WERI-Rb-1 (cell line): ENCODE measurements around the gene COL19A1.

Source experiments
- DNase-seq: peaks from one replicate; pipeline ENCODE4 v3.0.0-alpha.2; 2020
- H3K27ac ChIP-seq: fragments of 250-450 bp; sonication (Bioruptor Pico); 2 replicates; pipeline ENCODE4 v1.5.1; 2020; ENCODE audit warnings: mild to moderate bottlenecking, moderate library complexity
- H3K27me3 ChIP-seq: fragments of 250-450 bp; sonication (Bioruptor Pico); 2 replicates; pipeline ENCODE4 v1.5.1; 2021; ENCODE audit warnings: mild to moderate bottlenecking, low read depth, moderate library complexity; ENCODE audit not compliant: insufficient read depth, severe bottlenecking
- H3K36me3 ChIP-seq: fragments of 250-450 bp; sonication (Bioruptor Pico); 2 replicates; pipeline ENCODE4 v1.5.1; 2020; ENCODE audit warnings: mild to moderate bottlenecking, moderate library complexity
- H3K4me3 ChIP-seq: 2 replicates; pipeline ENCODE4 v1.5.1; 2011; ENCODE audit warnings: low read depth, mild to moderate bottlenecking, control low read depth, low read length
- H3K9me3 ChIP-seq: fragments of 250-450 bp; sonication (Bioruptor Pico); 2 replicates; pipeline ENCODE4 v1.5.1; 2021; ENCODE audit warnings: mild to moderate bottlenecking, moderate library complexity; ENCODE audit not compliant: severe bottlenecking
- TF ChIP-seq, protein P1 (sequence below): IDR thresholded peaks from 2 replicates; pipeline ENCODE4 v1.5.1; 2011; ENCODE audit warnings: low read depth, mild to moderate bottlenecking, control low read depth, inconsistent platforms, low read length

Gene COL19A1

DNA sequence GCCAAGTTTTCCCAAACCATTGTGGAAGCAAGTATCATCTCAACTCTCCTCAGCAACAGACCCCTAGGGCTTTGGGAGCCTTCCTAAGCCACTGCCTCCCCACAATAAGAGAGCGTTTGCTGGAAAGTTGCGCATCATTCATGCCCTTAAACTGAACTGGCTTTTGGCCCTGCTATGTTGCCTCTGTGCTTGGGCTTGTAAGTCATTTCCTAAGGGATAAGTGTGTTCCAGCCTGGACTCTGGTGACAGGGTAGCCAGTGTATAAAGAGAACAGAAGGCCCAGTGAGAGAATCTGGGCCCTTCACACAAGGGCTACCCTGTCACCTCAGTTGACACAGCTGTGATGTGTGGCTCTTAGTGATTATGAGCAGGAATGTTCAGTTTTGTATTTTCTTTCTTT, 358.7 kb downstream of the COL19A1 start:
- DNase-seq: peak; percentile 43
- TF ChIP-seq, protein P1, sequence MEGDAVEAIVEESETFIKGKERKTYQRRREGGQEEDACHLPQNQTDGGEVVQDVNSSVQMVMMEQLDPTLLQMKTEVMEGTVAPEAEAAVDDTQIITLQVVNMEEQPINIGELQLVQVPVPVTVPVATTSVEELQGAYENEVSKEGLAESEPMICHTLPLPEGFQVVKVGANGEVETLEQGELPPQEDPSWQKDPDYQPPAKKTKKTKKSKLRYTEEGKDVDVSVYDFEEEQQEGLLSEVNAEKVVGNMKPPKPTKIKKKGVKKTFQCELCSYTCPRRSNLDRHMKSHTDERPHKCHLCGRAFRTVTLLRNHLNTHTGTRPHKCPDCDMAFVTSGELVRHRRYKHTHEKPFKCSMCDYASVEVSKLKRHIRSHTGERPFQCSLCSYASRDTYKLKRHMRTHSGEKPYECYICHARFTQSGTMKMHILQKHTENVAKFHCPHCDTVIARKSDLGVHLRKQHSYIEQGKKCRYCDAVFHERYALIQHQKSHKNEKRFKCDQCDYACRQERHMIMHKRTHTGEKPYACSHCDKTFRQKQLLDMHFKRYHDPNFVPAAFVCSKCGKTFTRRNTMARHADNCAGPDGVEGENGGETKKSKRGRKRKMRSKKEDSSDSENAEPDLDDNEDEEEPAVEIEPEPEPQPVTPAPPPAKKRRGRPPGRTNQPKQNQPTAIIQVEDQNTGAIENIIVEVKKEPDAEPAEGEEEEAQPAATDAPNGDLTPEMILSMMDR: no peak
- no peaks in the 10 kb centered on the region for H3K9me3 ChIP-seq

GRCh38 chr6:70231311-70231710, 365.0 kb downstream of the COL19A1 start:
- no peaks in the 10 kb centered on the region for H3K9me3 ChIP-seq
- no peaks in the 10 kb centered on the region for H3K36me3 ChIP-seq
- TF ChIP-seq, protein P1: no peak
- H3K4me3 ChIP-seq: no peak overlapping the region
- no peaks in the 10 kb centered on the region for H3K27me3 ChIP-seq
- no peak for DNase-seq
- H3K27ac ChIP-seq: no peak overlapping the region

More for the DNA sequence above, 358.7 kb downstream of the COL19A1 start:
- Histone ChIP-seq H3K27ac (no peak overlapping the region), H3K27me3 (no peaks in the 10 kb centered on the region), H3K36me3 (no peaks in the 10 kb centered on the region), H3K4me3 (no peak overlapping the region)

DNA sequence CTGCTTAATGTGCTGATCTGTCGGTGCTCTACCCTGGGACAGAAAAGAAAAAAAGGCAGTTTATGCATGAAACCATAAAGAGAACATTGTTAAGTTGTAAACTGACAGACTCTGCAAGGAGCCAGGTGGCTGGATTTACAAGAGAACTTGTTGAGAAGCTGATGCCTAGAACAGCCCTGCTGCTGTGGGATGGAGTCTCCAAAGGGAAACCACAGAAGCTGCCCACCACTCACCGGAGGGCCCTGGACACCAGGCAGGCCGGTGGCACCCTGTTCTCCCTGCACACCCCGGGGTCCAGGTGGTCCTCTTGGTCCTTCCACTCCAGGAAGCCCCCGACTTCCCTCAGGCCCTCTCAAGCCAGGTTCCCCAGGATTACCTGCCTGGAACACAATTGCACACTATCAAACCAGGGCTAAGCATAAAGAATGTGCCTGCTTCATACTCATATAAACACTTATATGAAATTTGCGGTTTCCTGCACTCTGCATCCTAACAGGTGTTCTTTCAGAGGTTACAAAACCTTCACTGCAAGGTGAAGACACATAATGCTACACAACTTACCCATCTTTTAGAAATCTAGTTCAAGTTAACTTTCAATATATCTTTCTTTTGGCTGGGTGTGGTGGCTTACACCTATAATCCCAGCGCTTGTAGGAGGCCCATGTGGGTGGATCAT, 368.3 kb downstream of the COL19A1 start:
- no peaks in the 10 kb centered on the region for H3K36me3 ChIP-seq
- H3K4me3 ChIP-seq: no peak overlapping the region
- H3K27me3 ChIP-seq: no peaks in the 10 kb centered on the region
- no peak for DNase-seq
- TF ChIP-seq, protein P1: no peak
- H3K27ac ChIP-seq: no peak overlapping the region
- no peaks in the 10 kb centered on the region for H3K9me3 ChIP-seq

DNA sequence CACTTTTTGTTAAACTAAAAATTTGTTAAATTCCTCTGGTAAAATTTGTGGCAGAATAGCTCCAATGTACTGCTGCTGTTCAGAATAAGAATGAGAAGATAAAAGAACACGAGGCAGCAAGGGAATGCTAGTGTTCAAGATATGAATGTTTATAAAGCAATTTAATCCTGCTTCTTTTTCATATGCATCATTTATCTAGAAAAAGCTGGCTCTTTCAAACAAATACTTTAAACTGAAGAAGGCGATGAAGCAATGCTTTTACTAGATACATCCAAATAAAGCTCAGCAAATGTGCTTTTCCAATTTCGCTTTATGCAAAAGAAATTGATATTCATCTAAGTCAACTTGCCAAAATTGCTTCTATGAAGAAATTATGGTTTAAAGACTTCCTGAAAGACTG, 370.0 kb downstream of the COL19A1 start:
- TF ChIP-seq, protein P1: no peak
- Histone ChIP-seq H3K9me3 (no peaks in the 10 kb centered on the region), H3K27me3 (no peaks in the 10 kb centered on the region)

GRCh38 chr6:70241031-70241430, 374.7 kb downstream of the COL19A1 start:
- H3K27me3 ChIP-seq: no peaks in the 10 kb centered on the region
- H3K36me3 ChIP-seq: no peaks in the 10 kb centered on the region
- no peaks in the 10 kb centered on the region for H3K9me3 ChIP-seq
- no peak overlapping the region for H3K27ac ChIP-seq
- DNase-seq: no peak
- TF ChIP-seq, protein P1: no peak
- no peak overlapping the region for H3K4me3 ChIP-seq

More for the DNA sequence above, 370.0 kb downstream of the COL19A1 start:
- no peaks in the 10 kb centered on the region for H3K36me3 ChIP-seq
- DNase-seq: no peak
- no peak overlapping the region for H3K27ac ChIP-seq
- H3K4me3 ChIP-seq: no peak overlapping the region

DNA sequence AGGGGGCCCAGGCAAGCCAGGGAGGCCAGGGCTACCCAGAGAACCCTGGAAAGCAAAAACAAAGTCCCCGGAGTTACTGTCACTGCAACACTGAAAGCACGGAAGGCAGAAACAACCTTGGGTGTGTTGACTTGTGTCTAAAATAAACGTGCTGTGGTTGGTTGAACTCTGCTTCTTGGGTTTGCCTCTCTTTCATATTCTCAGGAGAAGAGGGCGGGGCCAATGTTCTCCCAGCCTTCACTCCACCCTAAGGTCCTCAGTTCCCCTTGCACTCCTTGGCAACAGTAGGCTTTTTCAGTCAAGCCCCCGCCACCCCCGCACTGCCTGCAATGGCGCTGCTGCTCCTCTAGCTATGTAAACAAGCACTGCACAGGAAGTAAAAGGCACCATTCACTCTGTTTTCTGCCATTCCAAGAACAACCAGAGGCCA, 375.6 kb downstream of the COL19A1 start:
- Histone ChIP-seq H3K36me3 (no peaks in the 10 kb centered on the region), H3K9me3 (no peaks in the 10 kb centered on the region), H3K4me3 (no peak overlapping the region), H3K27ac (no peak overlapping the region), H3K27me3 (no peaks in the 10 kb centered on the region)
- DNase-seq: no peak
- TF ChIP-seq, protein P1: no peak
